HG02870 (cell line): ENCODE results near the gene SCCPDH.

Experiments
- ATAC-seq: cut with Tn5 transposase; IDR thresholded peaks from one replicate; pipeline ENCODE4 v1.9.1; 2021; ENCODE audit warnings: mild to moderate bottlenecking, moderate library complexity; ENCODE audit not compliant: unreplicated experiment

The SCCPDH gene

GRCh38 chr1:246748006-246748405 lies 23.8 kb downstream of the SCCPDH start:
- no peak for ATAC-seq

DNA sequence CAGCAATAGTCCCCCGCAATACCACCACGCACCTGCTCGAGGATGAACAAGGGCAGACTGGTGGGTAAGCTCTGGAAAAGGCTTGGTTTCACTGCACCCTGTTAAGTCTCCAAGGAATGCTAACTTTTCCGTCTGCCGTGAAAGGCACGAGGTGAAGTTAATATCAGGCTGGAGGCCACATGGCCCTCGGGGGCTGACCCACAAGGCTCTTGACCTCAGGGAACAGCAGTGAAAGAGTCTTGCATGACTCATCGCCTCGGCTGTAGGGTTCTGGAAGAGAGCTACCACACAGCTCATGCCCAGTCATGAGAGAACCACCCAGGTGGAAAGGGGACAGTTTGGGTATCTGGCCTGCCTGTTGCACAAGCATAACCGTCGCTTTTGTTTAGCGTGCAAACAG lies 24.7 kb downstream of the SCCPDH start:
- no peak for ATAC-seq

GRCh38 chr1:246750752-246751151 lies 26.5 kb downstream of the SCCPDH start:
- no peak for ATAC-seq

GRCh38 chr1:246753670-246754535 lies 29.7 kb downstream of the SCCPDH start:
- ATAC-seq = peak; percentile 88

DNA sequence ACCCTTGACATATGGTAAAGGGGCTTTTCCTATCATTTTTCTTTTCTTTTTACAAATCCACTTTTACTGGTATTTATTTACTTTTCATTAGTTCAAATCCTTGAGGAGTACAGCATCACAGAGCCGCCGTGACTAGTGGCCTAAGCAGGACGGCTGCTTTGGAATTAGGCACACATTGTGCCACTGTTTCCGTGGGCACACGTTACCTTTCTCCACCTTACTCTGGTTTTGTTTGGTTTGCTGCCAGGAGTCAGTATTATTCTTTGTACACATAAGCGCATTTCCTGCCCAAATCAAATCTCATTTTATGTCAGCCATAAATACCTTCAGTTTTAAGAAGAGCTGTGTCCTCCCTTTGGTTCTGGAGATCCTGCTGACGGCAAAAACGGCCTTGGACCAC lies 31.2 kb downstream of the SCCPDH start:
- no peak for ATAC-seq

DNA sequence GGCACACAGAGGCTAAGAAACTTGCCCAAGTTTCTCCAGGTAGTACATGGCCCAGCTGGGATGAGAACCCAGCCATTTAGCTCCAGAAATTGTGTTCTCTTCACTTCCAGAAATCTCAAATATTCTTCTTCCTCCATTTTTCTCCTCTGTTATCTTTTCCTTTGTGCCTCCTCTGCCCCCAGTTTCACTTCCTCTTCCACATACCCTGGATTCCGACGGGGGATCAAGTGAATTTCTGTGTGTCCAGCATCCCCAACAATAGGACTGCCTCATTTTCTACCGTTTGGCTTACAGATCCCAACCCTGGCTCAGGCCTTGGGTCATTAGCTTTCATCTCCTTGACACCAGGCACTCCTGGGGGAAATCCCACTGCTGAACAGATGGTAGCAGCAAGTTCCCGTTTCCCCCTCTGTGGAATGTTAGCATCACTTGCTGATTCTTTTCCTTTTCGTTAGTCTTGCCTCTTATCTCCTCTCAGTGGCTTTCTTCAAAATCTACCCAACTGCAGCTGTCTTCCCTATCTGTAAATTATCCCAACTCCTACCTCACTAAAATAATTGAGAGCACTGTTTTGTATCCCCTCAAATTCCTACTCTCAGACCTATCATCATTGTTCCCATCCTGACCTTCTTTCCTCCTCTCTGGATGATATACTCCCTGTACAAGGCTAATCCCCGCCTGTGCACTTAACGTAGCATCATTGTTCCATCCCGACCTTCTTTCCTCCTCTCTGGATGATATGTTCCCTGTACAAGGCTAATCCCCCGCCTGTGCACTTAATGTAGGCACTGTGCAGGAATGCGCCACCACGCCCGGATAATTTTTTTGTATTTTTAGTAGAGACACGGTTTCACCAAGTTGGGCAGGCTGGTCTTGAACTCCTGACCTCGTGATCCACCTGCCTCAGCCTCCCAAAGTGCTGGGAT lies 36.5 kb downstream of the SCCPDH start:
- no peak for ATAC-seq

DNA sequence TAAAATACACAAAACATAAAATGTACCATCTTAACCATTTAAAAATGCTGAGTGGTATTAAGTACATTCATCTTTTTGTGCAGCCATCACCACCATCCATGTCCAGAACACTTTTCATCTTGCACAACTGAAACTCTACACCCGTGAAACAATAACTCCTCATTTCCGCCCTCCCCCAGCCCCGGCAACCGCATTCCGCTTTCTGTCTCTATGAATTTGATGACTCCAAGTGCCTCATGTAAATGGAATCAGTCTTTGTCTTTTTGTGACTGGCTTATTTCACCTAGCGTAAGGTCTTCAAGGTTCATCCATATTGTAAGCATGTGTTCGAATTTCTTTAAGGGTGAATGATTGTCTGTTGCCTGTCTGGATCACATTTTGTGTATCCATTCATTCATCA lies 37.2 kb downstream of the SCCPDH start:
- no peak for ATAC-seq

- no peak for ATAC-seq
Measured at GRCh38 chr1:246765521-246765920, 41.3 kb downstream of the SCCPDH start.

- no peak for ATAC-seq
Measured at GRCh38 chr1:246768403-246769020, 44.3 kb downstream of the SCCPDH start.

GRCh38 chr1:246769306-246769705 lies 45.1 kb downstream of the SCCPDH start:
- ATAC-seq = no peak

DNA sequence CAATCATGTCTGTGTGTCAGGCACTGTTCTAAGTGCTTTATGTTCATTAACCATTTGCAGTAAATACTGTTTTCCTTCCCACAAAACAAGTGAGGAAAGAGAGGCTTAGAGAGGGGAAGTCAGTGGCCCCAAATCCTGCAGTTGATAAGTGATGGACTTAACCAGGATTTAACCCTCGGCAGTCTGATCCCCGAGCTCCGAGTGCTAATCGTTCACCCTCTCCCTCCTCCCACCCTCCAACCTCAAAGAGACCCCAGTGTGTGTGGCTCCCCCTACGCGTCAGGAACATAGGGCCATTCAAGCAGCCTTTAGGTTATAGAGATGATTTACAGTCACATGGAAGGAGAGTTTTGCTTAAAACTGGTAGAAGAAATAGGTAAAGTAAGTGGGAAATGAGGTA lies 47.2 kb downstream of the SCCPDH start:
- no peak for ATAC-seq

- ATAC-seq = peak; percentile 17
Measured at GRCh38 chr1:246772686-246773085, 48.5 kb downstream of the SCCPDH start.

DNA sequence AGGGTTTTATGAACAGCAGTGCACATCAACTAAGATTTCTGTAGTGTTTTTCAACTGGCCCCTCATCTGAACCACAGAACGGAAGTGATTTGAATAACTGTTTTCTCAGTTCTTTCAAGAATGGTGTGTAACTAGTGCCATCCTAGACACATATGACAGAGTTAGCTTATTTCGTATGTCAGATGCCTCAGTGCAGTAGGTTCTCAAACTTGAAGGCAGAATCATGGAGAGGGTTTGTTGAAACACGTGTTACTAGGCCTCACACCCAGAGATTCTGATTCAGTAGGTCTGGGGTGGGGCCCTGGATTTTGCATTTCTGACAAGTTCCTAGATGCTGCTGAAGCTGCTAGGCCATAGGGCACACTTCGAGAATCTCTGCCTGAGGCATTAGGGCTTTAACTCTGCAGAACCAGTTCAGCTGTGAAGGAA lies 49.0 kb downstream of the SCCPDH start:
- ATAC-seq = peak; percentile 96

- no peak for ATAC-seq
Measured at GRCh38 chr1:246775531-246776385, 51.5 kb downstream of the SCCPDH start.

- ATAC-seq = no peak
Measured at GRCh38 chr1:246776923-246777322, 52.7 kb downstream of the SCCPDH start.

GRCh38 chr1:246778663-246779062 lies 54.5 kb downstream of the SCCPDH start:
- ATAC-seq = no peak

GRCh38 chr1:246779561-246780175 lies 55.5 kb downstream of the SCCPDH start:
- no peak for ATAC-seq

- no peak for ATAC-seq
Measured at GRCh38 chr1:246780264-246780663, 56.1 kb downstream of the SCCPDH start.

DNA sequence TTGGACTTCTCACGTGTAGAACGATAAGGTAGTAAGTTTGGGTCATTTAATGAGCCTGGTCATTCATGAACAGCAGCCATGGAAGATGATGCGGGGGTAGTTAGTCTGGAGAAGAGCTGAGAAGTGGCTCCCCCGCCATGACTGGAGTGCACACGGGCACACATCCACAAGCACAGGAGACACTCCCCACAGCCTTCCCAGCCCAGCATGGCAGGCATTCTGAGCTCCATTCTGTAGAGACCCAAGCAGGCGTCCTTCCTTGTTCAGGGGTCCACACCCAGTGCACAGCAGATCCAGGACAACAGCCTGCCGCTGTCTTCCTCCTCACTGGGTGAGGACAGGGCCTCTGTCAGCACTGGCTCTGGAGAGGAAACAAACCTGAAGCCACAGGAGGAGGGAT lies 57.0 kb downstream of the SCCPDH start:
- no peak for ATAC-seq
